ENCODE results near the gene UMODL1.

The UMODL1 gene

GRCh38 chr21:42062236-42063022 is 8.7 kb upstream of the UMODL1 start:
- H3K4me3 ChIP-seq (replicated peaks in 1 of 2; ENCODE audit: low read depth in 2 of 2, low read length in 2 of 2), result no peak overlapping the region

GRCh38 chr21:42063191-42063570 is 7.9 kb upstream of the UMODL1 start:
- H3K4me3 ChIP-seq (replicated peaks in 1 of 2; ENCODE audit: low read depth in 2 of 2, low read length in 2 of 2), result no peak overlapping the region
- TF ChIP-seq, protein P1, sequence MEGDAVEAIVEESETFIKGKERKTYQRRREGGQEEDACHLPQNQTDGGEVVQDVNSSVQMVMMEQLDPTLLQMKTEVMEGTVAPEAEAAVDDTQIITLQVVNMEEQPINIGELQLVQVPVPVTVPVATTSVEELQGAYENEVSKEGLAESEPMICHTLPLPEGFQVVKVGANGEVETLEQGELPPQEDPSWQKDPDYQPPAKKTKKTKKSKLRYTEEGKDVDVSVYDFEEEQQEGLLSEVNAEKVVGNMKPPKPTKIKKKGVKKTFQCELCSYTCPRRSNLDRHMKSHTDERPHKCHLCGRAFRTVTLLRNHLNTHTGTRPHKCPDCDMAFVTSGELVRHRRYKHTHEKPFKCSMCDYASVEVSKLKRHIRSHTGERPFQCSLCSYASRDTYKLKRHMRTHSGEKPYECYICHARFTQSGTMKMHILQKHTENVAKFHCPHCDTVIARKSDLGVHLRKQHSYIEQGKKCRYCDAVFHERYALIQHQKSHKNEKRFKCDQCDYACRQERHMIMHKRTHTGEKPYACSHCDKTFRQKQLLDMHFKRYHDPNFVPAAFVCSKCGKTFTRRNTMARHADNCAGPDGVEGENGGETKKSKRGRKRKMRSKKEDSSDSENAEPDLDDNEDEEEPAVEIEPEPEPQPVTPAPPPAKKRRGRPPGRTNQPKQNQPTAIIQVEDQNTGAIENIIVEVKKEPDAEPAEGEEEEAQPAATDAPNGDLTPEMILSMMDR (IDR thresholded peaks at IDR 0.05; ENCODE audit: low read depth, low read length), result no peak
- no peak for DNase-seq (ENCODE audit: low read depth in 2 of 2)

More at GRCh38 chr21:42062236-42063022, 8.7 kb upstream of the UMODL1 start:
- TF ChIP-seq, protein P1 (IDR thresholded peaks at IDR 0.05; ENCODE audit: low read depth, low read length), result no peak
- DNase-seq (ENCODE audit: low read depth in 2 of 2), result no peak

DNA sequence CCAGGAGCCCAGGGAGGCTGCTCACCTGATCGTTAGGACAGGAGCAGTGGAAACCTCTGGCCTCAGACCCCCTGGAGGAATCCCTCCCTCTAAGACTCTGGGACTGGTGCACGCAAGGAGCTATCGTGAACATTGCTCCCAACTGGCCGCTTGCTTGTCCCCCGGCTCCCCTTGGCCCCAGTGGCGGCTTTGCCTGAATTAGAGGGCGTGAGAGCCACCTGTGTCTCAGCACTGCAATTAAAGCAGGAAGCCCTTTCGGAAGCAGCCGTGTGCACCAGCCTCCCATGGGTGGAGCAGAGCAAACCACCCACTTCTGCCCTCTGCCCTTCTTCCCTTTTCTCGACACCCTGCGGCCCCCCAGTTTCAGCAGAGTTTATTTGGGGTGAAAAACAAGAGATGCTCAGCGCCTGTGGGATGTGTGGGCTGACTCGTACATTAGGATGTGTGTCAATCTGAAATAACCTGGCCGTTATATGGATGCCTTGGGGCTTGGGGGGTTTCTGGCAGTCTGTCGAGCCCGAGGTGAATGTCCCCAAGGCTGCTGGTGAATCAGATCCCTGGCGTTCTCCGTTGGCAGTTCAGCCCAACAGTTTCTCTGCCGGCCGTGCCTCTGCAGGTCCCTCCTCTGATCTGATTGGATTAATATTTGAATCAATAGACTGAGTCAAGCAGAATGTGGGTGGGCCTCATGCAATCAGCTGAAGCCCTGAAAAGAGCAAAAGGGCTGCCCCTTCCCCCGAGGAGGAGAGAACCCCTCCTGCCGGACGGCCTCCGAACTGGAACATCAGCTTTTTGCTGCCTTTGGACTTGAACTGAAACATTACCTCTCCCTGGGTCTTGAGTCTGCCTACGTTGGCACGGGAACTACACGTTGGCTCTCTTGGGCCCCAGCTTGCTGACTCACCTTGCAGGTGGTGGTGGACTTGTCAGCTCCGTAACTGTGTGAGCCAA is 7.3 kb upstream of the UMODL1 start:
- no peak overlapping the region for H3K4me3 ChIP-seq (replicated peaks in 1 of 2; ENCODE audit: low read depth in 2 of 2, low read length in 2 of 2)
- no peak for DNase-seq (ENCODE audit: low read depth in 2 of 2)
- TF ChIP-seq, protein P1 (IDR thresholded peaks at IDR 0.05; ENCODE audit: low read depth, low read length), result no peak

DNA sequence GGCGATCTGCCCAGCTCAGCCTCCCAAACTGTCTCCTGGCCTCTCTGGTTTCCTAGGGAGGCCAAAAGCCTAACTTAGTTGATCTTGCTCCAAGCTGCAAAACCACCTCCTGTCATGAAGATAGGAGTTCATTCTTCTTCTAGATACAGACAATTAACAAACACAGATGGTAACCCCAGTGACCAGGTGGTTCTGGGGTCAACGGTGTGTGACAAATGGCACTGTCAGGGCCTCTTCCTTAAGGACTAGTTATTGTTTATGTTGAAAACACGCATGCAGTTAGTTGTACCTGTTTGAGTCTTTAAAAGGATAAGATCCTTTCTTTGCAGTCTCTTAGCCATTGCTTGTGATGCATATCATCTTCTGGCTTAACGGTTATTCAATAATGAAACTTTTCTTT is 4.6 kb upstream of the UMODL1 start:
- no peak for DNase-seq (ENCODE audit: low read depth in 2 of 2)
- TF ChIP-seq, protein P1 (IDR thresholded peaks at IDR 0.05; ENCODE audit: low read depth, low read length), result no peak
- no peak overlapping the region for H3K4me3 ChIP-seq (replicated peaks in 1 of 2; ENCODE audit: low read depth in 2 of 2, low read length in 2 of 2)

- no peak for DNase-seq (ENCODE audit: low read depth in 2 of 2)
- no peak overlapping the region for H3K4me3 ChIP-seq (replicated peaks in 1 of 2; ENCODE audit: low read depth in 2 of 2, low read length in 2 of 2)
- TF ChIP-seq, protein P1 (IDR thresholded peaks at IDR 0.05; ENCODE audit: low read depth, low read length), result no peak
Observed at GRCh38 chr21:42067531-42068255, 3.4 kb upstream of the UMODL1 start.

DNA sequence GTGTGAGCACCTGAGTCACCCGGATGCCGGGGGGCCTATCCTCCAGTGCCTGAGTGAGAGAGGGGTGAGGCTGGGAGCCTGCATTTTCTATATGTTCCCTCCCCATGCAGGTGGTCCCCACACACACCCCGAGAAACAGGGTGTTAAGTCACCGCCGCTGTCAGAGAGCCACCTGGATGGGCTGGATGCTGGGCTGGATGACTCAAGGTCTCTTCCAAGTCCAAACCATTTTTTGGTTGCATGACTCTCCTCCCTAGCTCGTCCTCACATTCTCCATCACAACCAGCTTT is 2.9 kb upstream of the UMODL1 start:
- no peak for DNase-seq (ENCODE audit: low read depth in 2 of 2)
- no peak overlapping the region for H3K4me3 ChIP-seq (replicated peaks in 1 of 2; ENCODE audit: low read depth in 2 of 2, low read length in 2 of 2)

More for the DNA sequence above, 2.9 kb upstream of the UMODL1 start:
- TF ChIP-seq, protein P1 (IDR thresholded peaks at IDR 0.05; ENCODE audit: low read depth, low read length), result no peak
